Ishikawa (cell line): Measurements from ENCODE around the gene KCNE3.

Source experiments
- CEBPB ChIP-seq: IDR thresholded peaks from 2 replicates; pipeline ENCODE4 v1.6.1; 2012
- EGR1 ChIP-seq: IDR thresholded peaks from 2 replicates; pipeline ENCODE4 v1.6.1; 2012
- EP300 ChIP-seq: IDR thresholded peaks from 2 replicates; pipeline ENCODE4 v1.6.1; 2012; ENCODE audit warnings: borderline replicate concordance
- FOXM1 ChIP-seq: IDR thresholded peaks from 2 replicates; pipeline ENCODE4 v1.6.1; 2012; ENCODE audit warnings: low read depth, borderline replicate concordance
- MAX ChIP-seq: IDR thresholded peaks from 2 replicates; pipeline ENCODE4 v1.6.1; 2012
- NFIC ChIP-seq: IDR thresholded peaks from 2 replicates; pipeline ENCODE4 v1.6.1; 2012
- RAD21 ChIP-seq: IDR thresholded peaks from 2 replicates; pipeline ENCODE4 v1.6.1; 2012; ENCODE audit warnings: low read depth
- TAF1 ChIP-seq: IDR thresholded peaks from 2 replicates; pipeline ENCODE4 v1.6.1; 2012; ENCODE audit warnings: low read depth, mild to moderate bottlenecking
- TEAD4 ChIP-seq: IDR thresholded peaks from 2 replicates; pipeline ENCODE4 v1.6.1; 2012
- ZBTB7A ChIP-seq: IDR thresholded peaks from 2 replicates; pipeline ENCODE4 v1.6.1; 2012; ENCODE audit warnings: low read depth
- TF ChIP-seq, protein P1 (sequence below): IDR thresholded peaks from 2 replicates; pipeline ENCODE4 v1.6.1; 2012; ENCODE audit warnings: low read depth, mild to moderate bottlenecking
- TF ChIP-seq, protein P2 (sequence below): IDR thresholded peaks from 2 replicates; pipeline ENCODE4 v1.6.1; 2012

- TF ChIP-seq CEBPB = no peak
- TF ChIP-seq EP300 = no peak
- TF ChIP-seq FOXM1 = no peak
- TF ChIP-seq MAX = no peak
- TF ChIP-seq, protein P1, sequence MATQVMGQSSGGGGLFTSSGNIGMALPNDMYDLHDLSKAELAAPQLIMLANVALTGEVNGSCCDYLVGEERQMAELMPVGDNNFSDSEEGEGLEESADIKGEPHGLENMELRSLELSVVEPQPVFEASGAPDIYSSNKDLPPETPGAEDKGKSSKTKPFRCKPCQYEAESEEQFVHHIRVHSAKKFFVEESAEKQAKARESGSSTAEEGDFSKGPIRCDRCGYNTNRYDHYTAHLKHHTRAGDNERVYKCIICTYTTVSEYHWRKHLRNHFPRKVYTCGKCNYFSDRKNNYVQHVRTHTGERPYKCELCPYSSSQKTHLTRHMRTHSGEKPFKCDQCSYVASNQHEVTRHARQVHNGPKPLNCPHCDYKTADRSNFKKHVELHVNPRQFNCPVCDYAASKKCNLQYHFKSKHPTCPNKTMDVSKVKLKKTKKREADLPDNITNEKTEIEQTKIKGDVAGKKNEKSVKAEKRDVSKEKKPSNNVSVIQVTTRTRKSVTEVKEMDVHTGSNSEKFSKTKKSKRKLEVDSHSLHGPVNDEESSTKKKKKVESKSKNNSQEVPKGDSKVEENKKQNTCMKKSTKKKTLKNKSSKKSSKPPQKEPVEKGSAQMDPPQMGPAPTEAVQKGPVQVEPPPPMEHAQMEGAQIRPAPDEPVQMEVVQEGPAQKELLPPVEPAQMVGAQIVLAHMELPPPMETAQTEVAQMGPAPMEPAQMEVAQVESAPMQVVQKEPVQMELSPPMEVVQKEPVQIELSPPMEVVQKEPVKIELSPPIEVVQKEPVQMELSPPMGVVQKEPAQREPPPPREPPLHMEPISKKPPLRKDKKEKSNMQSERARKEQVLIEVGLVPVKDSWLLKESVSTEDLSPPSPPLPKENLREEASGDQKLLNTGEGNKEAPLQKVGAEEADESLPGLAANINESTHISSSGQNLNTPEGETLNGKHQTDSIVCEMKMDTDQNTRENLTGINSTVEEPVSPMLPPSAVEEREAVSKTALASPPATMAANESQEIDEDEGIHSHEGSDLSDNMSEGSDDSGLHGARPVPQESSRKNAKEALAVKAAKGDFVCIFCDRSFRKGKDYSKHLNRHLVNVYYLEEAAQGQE = no peak
- TF ChIP-seq ZBTB7A = no peak
- no peak for TF ChIP-seq NFIC
- TF ChIP-seq, protein P2, sequence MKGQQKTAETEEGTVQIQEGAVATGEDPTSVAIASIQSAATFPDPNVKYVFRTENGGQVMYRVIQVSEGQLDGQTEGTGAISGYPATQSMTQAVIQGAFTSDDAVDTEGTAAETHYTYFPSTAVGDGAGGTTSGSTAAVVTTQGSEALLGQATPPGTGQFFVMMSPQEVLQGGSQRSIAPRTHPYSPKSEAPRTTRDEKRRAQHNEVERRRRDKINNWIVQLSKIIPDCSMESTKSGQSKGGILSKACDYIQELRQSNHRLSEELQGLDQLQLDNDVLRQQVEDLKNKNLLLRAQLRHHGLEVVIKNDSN = no peak
- no peak for TF ChIP-seq EGR1
- no peak for TF ChIP-seq RAD21
- TF ChIP-seq TAF1 = no peak
- no peak for TF ChIP-seq TEAD4
Measured at GRCh38 chr11:74485868-74486267, 18.5 kb upstream of the KCNE3 start.
